ENCODE results near the gene HDAC2.

DNA sequence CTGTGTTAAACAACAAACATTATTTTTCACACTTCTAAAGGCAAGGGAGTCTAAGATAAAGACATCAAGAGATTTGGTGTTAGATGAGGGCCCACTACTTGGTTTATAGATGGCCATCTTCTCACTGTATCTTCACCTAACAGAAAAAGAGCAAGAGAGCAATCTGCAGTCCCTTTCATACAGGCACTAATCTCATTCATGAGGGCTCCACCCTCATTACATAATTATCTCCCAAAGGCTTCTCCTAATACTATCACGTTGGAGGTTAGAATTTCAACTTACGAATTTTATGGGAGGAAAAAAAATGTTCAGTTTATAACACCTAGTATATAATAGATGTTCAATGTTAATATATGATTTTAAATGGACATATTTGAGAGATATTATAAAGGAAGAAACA is 45.6 kb downstream of the HDAC2 start:
- no peak for TF ChIP-seq CTCF (IDR thresholded peaks at IDR 0.05; ENCODE audit: borderline replicate concordance, extremely low read depth, low read length, poor library complexity, severe bottlenecking)
- TF ChIP-seq EZH2 (IDR thresholded peaks at IDR 0.05; ENCODE audit: borderline replicate concordance, low read depth, low read length, severe bottlenecking) = no peak

Data from DND-41 (cell line).